ENCODE measurements around the gene KCNK3.

KCNK3 gene

GRCh38 chr2:26715528-26716270, 23.2 kb downstream of the KCNK3 start:
- no peak for DNase-seq

DNA sequence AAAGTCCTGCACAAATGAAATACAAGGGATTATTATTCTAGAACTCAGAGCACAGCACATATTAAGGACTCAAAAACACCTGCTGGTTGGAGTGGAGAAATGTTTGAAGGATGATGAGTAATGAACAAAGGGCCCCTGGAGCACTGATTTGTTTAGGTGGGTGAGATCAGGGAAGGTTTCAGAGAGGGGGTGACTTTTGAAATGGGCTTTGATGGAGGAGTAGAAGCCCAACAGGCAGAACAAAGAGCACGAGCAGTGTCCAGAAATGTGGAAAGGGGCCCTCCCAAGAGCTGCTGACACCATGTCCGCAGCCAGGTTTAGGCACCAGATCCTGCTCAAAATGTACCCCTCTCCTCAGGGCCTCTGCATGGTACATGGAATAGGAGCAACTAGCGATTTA, 23.8 kb downstream of the KCNK3 start:
- no peak for DNase-seq

DNA sequence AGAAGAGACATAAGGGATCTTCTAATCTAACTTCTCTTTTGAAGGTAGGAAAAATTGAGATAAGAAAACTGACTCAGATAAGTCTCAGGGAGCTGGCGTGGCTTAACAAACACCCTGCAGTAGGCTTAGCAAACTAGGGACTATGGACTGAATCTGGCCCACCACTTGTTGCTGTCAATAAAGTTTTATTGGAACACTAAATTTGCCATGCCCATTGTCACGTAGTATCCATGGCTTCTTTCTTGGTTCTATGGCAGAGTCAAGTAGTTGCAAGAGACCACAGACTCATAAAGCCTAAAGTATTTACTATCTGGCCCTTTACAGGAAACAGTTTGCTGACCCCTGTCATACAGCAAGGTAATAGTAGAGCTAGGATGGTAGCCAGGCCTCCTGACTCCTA, 24.2 kb downstream of the KCNK3 start:
- no peak for DNase-seq

DNA sequence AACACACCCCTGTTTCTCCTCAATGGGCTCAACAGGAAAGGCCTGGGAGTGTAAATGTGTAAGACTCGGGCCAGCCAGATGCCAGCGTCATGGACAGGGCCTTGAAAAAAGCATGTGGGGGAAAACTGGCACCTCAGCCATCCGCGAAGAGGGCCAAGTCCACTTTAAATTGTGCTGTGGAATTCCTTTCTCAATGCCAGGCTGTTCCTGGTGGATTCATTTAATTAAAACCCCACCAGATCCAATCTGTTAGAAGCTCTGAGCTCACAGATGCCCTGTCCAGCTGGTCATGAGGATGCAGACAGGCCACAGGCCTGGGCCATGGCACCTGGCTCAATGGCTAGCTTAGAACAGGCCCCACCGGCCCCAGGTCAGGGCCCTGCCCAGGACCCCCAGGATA, 24.8 kb downstream of the KCNK3 start:
- no peak for DNase-seq

DNA sequence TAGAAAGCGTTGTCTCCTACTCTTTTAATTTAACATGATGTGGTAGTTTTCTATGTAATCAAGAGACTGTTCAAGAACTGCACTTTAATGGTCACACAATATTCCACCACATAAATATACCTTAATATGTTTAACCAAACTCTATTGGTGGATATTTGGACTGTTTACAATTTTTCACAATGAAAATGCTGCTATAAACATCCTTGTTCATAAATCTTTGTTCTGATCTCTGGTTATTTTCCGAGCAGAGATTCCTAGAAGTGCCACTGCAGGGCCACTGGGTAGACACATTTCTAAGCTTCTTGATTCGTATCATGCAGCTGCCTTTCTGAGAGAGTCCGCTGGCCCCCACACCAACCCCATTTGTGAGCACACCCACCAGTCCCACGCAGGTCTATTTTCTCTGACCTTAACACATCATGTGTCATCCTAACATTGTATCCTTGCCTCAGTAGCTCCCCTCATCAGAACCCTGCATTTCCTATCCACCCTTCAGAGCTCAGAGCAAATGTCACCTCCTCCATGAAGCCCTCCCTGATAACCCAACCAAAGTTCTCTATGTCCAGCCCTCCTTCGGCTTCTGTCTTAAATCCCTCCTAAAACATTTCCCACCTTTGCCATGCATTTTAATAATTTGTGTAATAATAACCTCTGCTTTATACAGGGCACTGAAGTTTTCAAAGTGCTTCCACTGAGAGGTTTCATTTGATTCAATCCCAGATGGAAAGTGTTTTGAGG, 26.6 kb downstream of the KCNK3 start:
- no peak for DNase-seq

- no peak for DNase-seq
These were observed 28.0 kb downstream of the KCNK3 start for GRCh38 chr2:26720322-26721114.

- no peak for DNase-seq
These were observed 28.9 kb downstream of the KCNK3 start for GRCh38 chr2:26721115-26722032.

DNA sequence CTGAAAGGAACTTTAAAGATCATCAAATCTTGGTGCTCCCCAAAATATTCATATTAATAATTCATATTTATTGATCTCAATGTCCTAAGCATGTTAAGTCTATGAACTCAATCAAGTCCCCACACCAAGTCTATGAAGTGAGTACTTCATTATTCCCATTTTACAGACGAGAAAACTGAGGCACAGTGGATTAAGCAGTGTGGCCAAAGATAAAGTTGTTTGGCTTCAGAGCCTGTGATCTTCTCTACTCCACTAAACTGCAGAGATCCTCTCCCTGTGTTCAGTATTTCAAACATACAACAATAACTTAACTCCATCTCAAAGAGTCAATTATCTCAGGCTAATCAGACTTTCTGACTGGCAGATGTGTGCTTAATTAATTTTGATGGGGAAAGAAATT, 29.8 kb downstream of the KCNK3 start:
- DNase-seq: no peak

GRCh38 chr2:26722911-26723310, 30.4 kb downstream of the KCNK3 start:
- no peak for DNase-seq

DNA sequence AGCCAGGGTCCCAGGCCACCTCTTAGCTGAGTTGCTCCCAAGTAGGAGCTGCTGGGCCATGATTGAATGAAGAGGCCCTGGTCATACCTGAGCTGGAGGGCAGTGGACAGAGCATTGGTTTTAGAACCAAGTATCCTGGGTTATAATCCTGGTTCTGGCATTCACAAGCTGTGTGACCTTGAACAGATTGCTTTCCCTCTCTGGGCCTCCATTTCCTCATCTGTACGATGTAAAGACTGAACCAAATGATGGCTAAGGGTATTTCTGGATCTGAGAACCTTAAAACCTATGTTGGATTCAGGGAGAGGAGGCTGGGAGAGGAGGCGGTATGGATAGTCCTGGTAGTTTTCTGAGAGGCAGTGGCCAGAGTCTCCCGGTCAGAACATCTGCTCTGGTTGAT, 31.0 kb downstream of the KCNK3 start:
- no peak for DNase-seq

GRCh38 chr2:26723991-26724750, 31.6 kb downstream of the KCNK3 start:
- DNase-seq: no peak

DNA sequence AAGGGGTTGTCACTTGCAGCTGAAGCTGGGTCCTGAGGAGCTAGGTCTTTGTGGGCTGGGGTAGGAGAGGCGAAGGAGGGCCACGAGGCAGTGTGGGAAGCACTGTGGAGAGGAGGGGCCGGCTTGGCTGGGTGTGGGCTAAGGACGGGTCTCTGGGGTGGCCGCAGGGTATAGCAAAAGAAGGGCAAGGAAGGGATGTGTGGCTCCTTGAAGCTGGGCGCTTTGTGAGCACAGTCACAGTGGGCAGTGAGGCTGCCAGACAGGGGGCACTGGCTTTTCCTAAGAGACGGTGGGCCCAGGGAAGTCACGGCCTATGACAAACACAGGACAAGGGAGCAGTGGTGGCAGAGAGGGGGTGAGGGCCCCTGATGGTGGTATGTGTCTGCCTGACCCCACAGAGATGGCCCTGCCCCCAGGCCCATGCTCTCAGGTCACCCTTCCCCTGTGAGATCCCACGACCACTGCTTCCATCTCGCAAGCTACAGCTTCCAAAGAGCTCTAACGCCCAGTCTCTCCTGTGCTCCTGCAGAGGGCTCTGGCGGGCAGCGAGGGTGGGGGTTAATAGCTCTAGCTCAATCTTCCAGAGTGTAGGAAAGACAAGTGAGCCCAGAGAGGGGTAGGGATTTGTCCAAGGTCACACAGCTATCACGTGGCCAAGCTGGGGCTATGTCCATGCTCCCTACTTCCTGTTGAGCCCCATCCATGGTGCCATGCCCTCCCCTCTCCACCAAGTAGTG, 32.4 kb downstream of the KCNK3 start:
- DNase-seq: no peak

DNA sequence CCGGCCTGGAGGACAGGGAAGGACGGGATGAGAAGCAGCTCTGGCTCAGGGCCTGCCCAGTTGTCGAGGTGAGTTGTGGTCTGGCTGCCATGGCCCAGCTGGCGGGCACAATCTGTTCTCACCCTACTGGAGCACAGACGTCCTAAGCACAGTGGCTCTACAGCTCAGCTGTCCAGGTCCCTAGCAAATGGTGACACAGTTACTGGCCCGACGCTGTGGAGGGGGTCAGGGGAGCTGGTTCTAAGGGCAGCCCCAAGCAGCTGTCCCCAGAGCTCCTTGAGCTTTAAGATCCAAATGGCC, 32.9 kb downstream of the KCNK3 start:
- no peak for DNase-seq

GRCh38 chr2:26726228-26726627, 33.7 kb downstream of the KCNK3 start:
- no peak for DNase-seq

GRCh38 chr2:26727641-26728561, 35.4 kb downstream of the KCNK3 start:
- no peak for DNase-seq

DNA sequence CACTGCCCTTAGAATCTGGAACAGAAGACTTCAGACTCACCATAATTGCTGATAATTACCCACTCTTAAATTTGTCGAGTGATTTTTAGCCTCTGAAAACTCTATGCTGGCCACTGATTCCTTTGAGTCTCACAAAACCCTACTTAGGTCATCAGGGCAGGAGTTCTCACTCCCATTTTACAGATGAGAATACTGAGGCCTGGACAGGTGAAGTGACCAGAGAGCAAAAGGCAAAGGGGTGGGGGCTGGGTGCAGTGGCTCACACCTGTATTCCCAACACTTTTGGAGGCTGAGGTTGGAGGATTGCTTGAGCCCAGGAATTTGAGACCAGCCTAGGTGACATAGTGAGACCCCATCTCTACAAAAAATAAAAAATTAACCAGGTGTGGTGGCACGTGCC, 36.8 kb downstream of the KCNK3 start:
- no peak for DNase-seq

- DNase-seq: no peak
These were observed 38.2 kb downstream of the KCNK3 start for GRCh38 chr2:26730549-26731344.

- DNase-seq: no peak
These were observed 39.2 kb downstream of the KCNK3 start for GRCh38 chr2:26731714-26732113.

GRCh38 chr2:26732446-26732845, 39.9 kb downstream of the KCNK3 start:
- no peak for DNase-seq

Measured in NCI-H1436 treated with DMSO at 0.1 percent for 48 hours (cell line).